H9 (cell line): ENCODE measurements around the gene TFAP2E. TPM values are rescaled to one million over a fixed set of nuclear protein-coding genes. Genes with fewer than 3 reads are reported as not detected.

ENCODE experiments used
- DNase-seq: peaks from one replicate; pipeline ENCODE4 v3.0.0-alpha.2; 2017
- H2AFZ ChIP-seq: one replicate; pipeline ENCODE4 v1.6.1; 2013; ENCODE audit warnings: mild to moderate bottlenecking, low read length, control low read depth, moderate library complexity
- H2AK5ac ChIP-seq: 2 replicates; pipeline ENCODE4 v1.6.1; 2013; ENCODE audit warnings: low read length, control low read depth, mixed read lengths; ENCODE audit not compliant: insufficient read length
- H2BK120ac ChIP-seq: one replicate; pipeline ENCODE4 v1.6.1; 2013; ENCODE audit warnings: low read depth, mild to moderate bottlenecking, low read length, control low read depth, inconsistent platforms; ENCODE audit not compliant: poor library complexity, severe bottlenecking
- H2BK12ac ChIP-seq: 2 replicates; pipeline ENCODE4 v1.6.1; 2013; ENCODE audit warnings: low read length, control low read depth, mixed read lengths, low read depth; ENCODE audit not compliant: insufficient read length
- H2BK15ac ChIP-seq: 2 replicates; pipeline ENCODE4 v1.6.1; 2013; ENCODE audit warnings: low read depth, low read length, control low read depth
- H2BK20ac ChIP-seq: one replicate; pipeline ENCODE4 v1.6.1; 2013; ENCODE audit warnings: low read depth, mild to moderate bottlenecking, low read length, control low read depth, inconsistent platforms; ENCODE audit not compliant: poor library complexity, severe bottlenecking
- H2BK5ac ChIP-seq: 2 replicates; pipeline ENCODE4 v1.6.1; 2013; ENCODE audit warnings: low read length, control low read depth, mixed read lengths; ENCODE audit not compliant: insufficient read length
- H3K14ac ChIP-seq: 2 replicates; pipeline ENCODE4 v1.6.1; 2013; ENCODE audit warnings: low read length, control low read depth; ENCODE audit not compliant: insufficient read depth
- H3K18ac ChIP-seq: 2 replicates; pipeline ENCODE4 v1.6.1; 2013; ENCODE audit warnings: low read depth, mild to moderate bottlenecking, mixed read lengths, low read length, control low read depth; ENCODE audit not compliant: insufficient read length
- H3K23ac ChIP-seq: 2 replicates; pipeline ENCODE4 v1.6.1; 2013; ENCODE audit warnings: low read length, control low read depth, mixed read lengths, low read depth; ENCODE audit not compliant: insufficient read length
- H3K23me2 ChIP-seq: 2 replicates; pipeline ENCODE4 v1.6.1; 2013; ENCODE audit warnings: low read depth, mild to moderate bottlenecking, mixed read lengths, low read length, control low read depth; ENCODE audit not compliant: insufficient read length, poor library complexity, severe bottlenecking
- H3K27ac ChIP-seq: 2 replicates; pipeline ENCODE4 v1.5.1; 2013; ENCODE audit warnings: low read length, control low read depth, mixed read lengths, low read depth; ENCODE audit not compliant: insufficient read length
- H3K27me3 ChIP-seq: 2 replicates; pipeline ENCODE4 v1.6.1; 2013; ENCODE audit warnings: low read length, control low read depth, inconsistent platforms; ENCODE audit not compliant: insufficient read depth
- H3K4ac ChIP-seq: 2 replicates; pipeline ENCODE4 v1.6.1; 2013; ENCODE audit warnings: low read depth, mild to moderate bottlenecking, control low read depth, inconsistent platforms, low read length, moderate library complexity
- H3K4me1 ChIP-seq: 2 replicates; pipeline ENCODE4 v1.6.1; 2013; ENCODE audit warnings: low read length, control low read depth, inconsistent platforms; ENCODE audit not compliant: insufficient read depth
- H3K4me2 ChIP-seq: 2 replicates; pipeline ENCODE4 v1.6.1; 2013; ENCODE audit warnings: low read length, control low read depth, mixed read lengths; ENCODE audit not compliant: insufficient read length, insufficient read depth
- H3K56ac ChIP-seq: 2 replicates; pipeline ENCODE4 v1.6.1; 2013; ENCODE audit warnings: low read depth, mild to moderate bottlenecking, mixed read lengths, low read length, control low read depth; ENCODE audit not compliant: insufficient read length
- H3K79me1 ChIP-seq: 2 replicates; pipeline ENCODE4 v1.6.1; 2013; ENCODE audit warnings: low read depth, mild to moderate bottlenecking, moderate library complexity, low read length, control low read depth, inconsistent platforms; ENCODE audit not compliant: insufficient read depth, poor library complexity, severe bottlenecking
- H3K79me2 ChIP-seq: 2 replicates; pipeline ENCODE4 v1.6.1; 2013; ENCODE audit warnings: low read length, control low read depth, inconsistent platforms; ENCODE audit not compliant: insufficient read depth
- H3K9ac ChIP-seq: 2 replicates; pipeline ENCODE4 v1.6.1; 2013; ENCODE audit warnings: low read length, control low read depth, mixed read lengths; ENCODE audit not compliant: insufficient read length; ENCODE audit errors: extremely low read depth
- H3K9me3 ChIP-seq: one replicate; pipeline ENCODE4 v1.6.1; 2013; ENCODE audit warnings: low read depth, low read length, inconsistent platforms; ENCODE audit not compliant: control insufficient read depth
- H3T11ph ChIP-seq: one replicate; pipeline ENCODE4 v1.6.1; 2013; ENCODE audit warnings: mild to moderate bottlenecking, low read length, control low read depth, inconsistent platforms
- H4K20me1 ChIP-seq: one replicate; pipeline ENCODE4 v1.6.1; 2013; ENCODE audit not compliant: control insufficient read depth, insufficient read length, insufficient read depth
- H4K5ac ChIP-seq: 2 replicates; pipeline ENCODE4 v1.6.1; 2013; ENCODE audit warnings: low read depth, mild to moderate bottlenecking, mixed read lengths, low read length, control low read depth; ENCODE audit not compliant: insufficient read length
- H4K8ac ChIP-seq: replicated peaks from 2 replicates; pipeline ENCODE4 v1.6.1; 2013; ENCODE audit warnings: low read length, control low read depth, mixed read lengths, low read depth; ENCODE audit not compliant: insufficient read length
- H4K91ac ChIP-seq: 2 replicates; pipeline ENCODE4 v1.6.1; 2013; ENCODE audit warnings: low read depth, mild to moderate bottlenecking, moderate library complexity, mixed read lengths, low read length, control low read depth; ENCODE audit not compliant: insufficient read length
- H3K27ac Mint-ChIP-seq, 3 experiments: 2 replicates in 2 of 3; 3 replicates in 1 of 3; pipeline ENCODE4 v1.8.0; 2020 to 2021; ENCODE audit warnings: mixed read lengths in 3 of 3, mild to moderate bottlenecking in 1 of 3, moderate library complexity in 1 of 3
- H3K27me3 Mint-ChIP-seq: 2 replicates; pipeline ENCODE4 v1.8.0; 2021; ENCODE audit warnings: low read depth, mild to moderate bottlenecking, moderate library complexity, mixed read lengths
- H3K36me3 Mint-ChIP-seq, 3 experiments: 2 replicates in 2 of 3; 3 replicates in 1 of 3; pipeline ENCODE4 v1.8.0; 2020 to 2021; ENCODE audit warnings: low read depth in 3 of 3, mixed read lengths in 3 of 3; ENCODE audit not compliant: insufficient read depth in 1 of 3
- H3K4me1 Mint-ChIP-seq, 2 experiments: 2 replicates each; pipeline ENCODE4 v1.8.0; 2020; ENCODE audit warnings: mixed read lengths in 2 of 2
- H3K4me3 Mint-ChIP-seq, 2 experiments: 2 replicates in 1 of 2; 3 replicates in 1 of 2; pipeline ENCODE4 v1.8.0; 2020 to 2021; ENCODE audit warnings: mild to moderate bottlenecking in 2 of 2, mixed read lengths in 2 of 2, moderate library complexity in 1 of 2
- H3K9me3 Mint-ChIP-seq, 2 experiments: 2 replicates in 1 of 2; 3 replicates in 1 of 2; pipeline ENCODE4 v1.8.0; 2020; ENCODE audit warnings: mild to moderate bottlenecking in 2 of 2, mixed read lengths in 2 of 2, moderate library complexity in 1 of 2
- CTCF ChIP-seq: fragments of 200-600 bp; sonication (generic); conservative IDR thresholded peaks from 3 replicates; pipeline ENCODE4 v1.8.0; 2021; ENCODE audit warnings: antibody characterized with exemption, mild to moderate bottlenecking
- WGBS: extraction: QIAGEN DNeasy Blood & Tissue Kit; methylation state at CpG from one replicate; pipeline ENCODE4 v1.1.7; 2013; ENCODE audit warnings: missing lambda C conversion rate, low lambda C conversion rate, mixed read lengths; ENCODE audit not compliant: insufficient read length; ENCODE audit errors: extremely low coverage; 5-methylcytosine and 5-hydroxymethylcytosine counted together
- long read RNA-seq: library from polyadenylated mRNA; unstranded; transcript quantifications from one replicate; pipeline ENCODE4 v2.0.0, GENCODE V29; 2020
- total RNA-seq: library from RNA; stranded (reverse); gene quantifications from 2 replicates; pipeline ENCODE4 v1.2.1, GENCODE V29; 2021

The TFAP2E gene
- total RNA-seq: 0.70 and 0.75 TPM in 2 replicates
- long read RNA-seq, partial matches to known transcripts: 0 of 1 reads
- long read RNA-seq, other reads (novel, unspliced or antisense): 1 of 1 reads

GRCh38 chr1:35573198-35574124 is at the start of gene TFAP2E:
TFAP2E (plus strand) TSS chr1:35573314; CDS start chr1:35573578, 264 bp downstream.
- no peaks in the 10 kb centered on the region for H3K79me2 ChIP-seq
- peak; percentile 67 for DNase-seq
- H3K4me2 ChIP-seq: peak within 1 kb of the TSS; percentile 66
- peaks cover 72% of the 10 kb centered on the region for H3K27me3 ChIP-seq
- no peak within 1 kb of the TSS for H3K18ac ChIP-seq
- H2BK120ac ChIP-seq: no peak within 1 kb of the TSS
- no CpG with 5 or more reads among the region's 95 CpGs for WGBS
- H3K79me1 ChIP-seq: no peaks in the 10 kb centered on the region
- no peak within 1 kb of the TSS for H4K8ac ChIP-seq
- H2AK5ac ChIP-seq: no peak within 1 kb of the TSS
- Mint-ChIP-seq H3K27ac (no peak within 1 kb of the TSS), H3K4me1 (peaks cover 28 to 35% of the 10 kb centered on the region in 2 experiments), H3K36me3 (no peaks in the 10 kb centered on the region), H3K4me3 (peak within 1 kb of the TSS; percentile 59 to 79), H3K27me3 (peaks cover 94% of the 10 kb centered on the region), H3K9me3 (no peaks in the 10 kb centered on the region)
- no peak within 1 kb of the TSS for H3K23ac ChIP-seq
- no peak within 1 kb of the TSS for H2BK5ac ChIP-seq
- H2BK20ac ChIP-seq: no peak within 1 kb of the TSS
- no peak within 1 kb of the TSS for H3K9ac ChIP-seq
- H3K23me2 ChIP-seq: peaks cover 19% of the 10 kb centered on the region
- no peak within 1 kb of the TSS for H4K5ac ChIP-seq
- H2BK12ac ChIP-seq: no peak within 1 kb of the TSS
- no peak within 1 kb of the TSS for H2AFZ ChIP-seq
- H2BK15ac ChIP-seq: no peak within 1 kb of the TSS
- H3K9me3 ChIP-seq: no peaks in the 10 kb centered on the region
- no peak within 1 kb of the TSS for H4K91ac ChIP-seq
- H3T11ph ChIP-seq: no peak within 1 kb of the TSS
- no peak within 1 kb of the TSS for H3K56ac ChIP-seq
- 0 out of 2 replicates have a peak, but pooled peaks cover 2% of the 10 kb centered on the region for H3K4me1 ChIP-seq
- no peaks in the 10 kb centered on the region for H4K20me1 ChIP-seq
- H3K4ac ChIP-seq: no peak within 1 kb of the TSS
- H3K27ac ChIP-seq: no peak within 1 kb of the TSS
- no peak for TF ChIP-seq CTCF
- no peak within 1 kb of the TSS for H3K14ac ChIP-seq
